Panc1 (cell line): ENCODE data around the gene IFFO2. TPM values are rescaled to one million over a fixed set of nuclear protein-coding genes. Genes with fewer than 3 reads are reported as not detected.

Experiments
- ATAC-seq: fragments of 200-7000 bp; cut with Tn5 transposase; 2 replicates; pipeline ENCODE4 v1.9.1; 2020; ENCODE audit warnings: mild to moderate bottlenecking, moderate library complexity
- BruUV-seq: library from RNA; stranded (reverse); fragments of 400-500 nt; replicated peaks from 2 replicates; lab custom pipeline; 2021; lab: Mats Ljungman, UMichigan
- CTCF ChIA-PET: fragments of 300-600 bp; sonication (Branson Sonifier 250); formaldehyde crosslinking; loops from one replicate; lab custom pipeline; 2022; ENCODE audit warnings: antibody characterized with exemption; lab: Charles Lee
- POLR2A ChIA-PET: fragments of 300-600 bp; sonication (Branson Sonifier 250); formaldehyde crosslinking; loops from one replicate; lab custom pipeline; 2022; ENCODE audit warnings: antibody characterized with exemption; lab: Charles Lee
- DNase-seq: peaks from one replicate; pipeline ENCODE4 v3.0.0-alpha.2; 2010; ENCODE audit warnings: low read depth, low spot score
- H3K27ac ChIP-seq: 2 replicates; pipeline ENCODE4 v1.5.1; 2011; ENCODE audit warnings: mild to moderate bottlenecking, low read length, inconsistent platforms
- H3K27me3 ChIP-seq: fragments of 200-500 bp; sonication (Bioruptor generic); 2 replicates; pipeline ENCODE4 v1.6.0; 2014; ENCODE audit warnings: low read length, inconsistent platforms; ENCODE audit not compliant: control insufficient read depth, insufficient read depth
- H3K36me3 ChIP-seq: fragments of 200-500 bp; sonication (Bioruptor generic); 2 replicates; pipeline ENCODE4 v1.5.1; 2014; ENCODE audit warnings: inconsistent platforms, mild to moderate bottlenecking, low read length, moderate library complexity; ENCODE audit not compliant: control insufficient read depth, insufficient read depth
- H3K4me1 ChIP-seq: 2 replicates; pipeline ENCODE4 v1.5.1; 2011; ENCODE audit warnings: inconsistent platforms, mild to moderate bottlenecking, low read length, moderate library complexity; ENCODE audit not compliant: control insufficient read depth, insufficient read depth
- H3K4me3 ChIP-seq, 2 experiments: 2 replicates each; pipeline ENCODE4 v1.5.1; 2011 to 2012; ENCODE audit warnings: low read depth in 2 of 2, low read length in 2 of 2, mild to moderate bottlenecking in 2 of 2, inconsistent platforms in 1 of 2, moderate library complexity in 1 of 2
- H3K9me3 ChIP-seq: fragments of 200-500 bp; sonication (Bioruptor generic); 2 replicates; pipeline ENCODE4 v1.5.1; 2014; ENCODE audit warnings: low read depth, mild to moderate bottlenecking, inconsistent platforms, low read length, moderate library complexity; ENCODE audit not compliant: control insufficient read depth, insufficient read depth
- CTCF ChIP-seq: fragments of 450-650 bp; IDR thresholded peaks from 2 replicates; pipeline ENCODE4 v1.5.1; 2017; ENCODE audit warnings: mild to moderate bottlenecking
- POLR2AphosphoS5 ChIP-seq: IDR thresholded peaks from 2 replicates; pipeline ENCODE4 v1.6.1; 2012; ENCODE audit warnings: mild to moderate bottlenecking, low read depth, low read length, moderate library complexity
- SIN3A ChIP-seq: IDR thresholded peaks from 2 replicates; pipeline ENCODE4 v1.6.1; 2012; ENCODE audit warnings: low read depth, mild to moderate bottlenecking, low read length, moderate library complexity, borderline replicate concordance; ENCODE audit not compliant: insufficient read depth
- TCF7L2 ChIP-seq: IDR thresholded peaks from 2 replicates; pipeline ENCODE4 v1.6.1; 2011; ENCODE audit warnings: mild to moderate bottlenecking, low read depth, low read length, inconsistent platforms
- in situ Hi-C: cut with HindIII; loops from 2 replicates; pipeline ENCODE4 v1.10.0; 2016; ENCODE audit warnings: low sequenced_read_pairs, low pct_unique_long_range_greater_than_20kb
- intact Hi-C: fragments of 100-400 bp; cut with micrococcal nuclease; formaldehyde crosslinking; loops from one replicate; pipeline ENCODE4 v1.10.0; 2022; ENCODE audit not compliant: unreplicated experiment
- total RNA-seq: library from RNA; stranded (reverse); gene quantifications from one replicate; pipeline ENCODE4 v1.2.1, GENCODE V29; 2021; ENCODE audit not compliant: unreplicated experiment
- TF ChIP-seq, protein P1 (sequence below), 2 experiments: IDR thresholded peaks; 2 replicates each; pipeline ENCODE4 v1.6.1; 2011 to 2012; ENCODE audit warnings: low read depth in 2 of 2, control low read depth in 1 of 2, low read length in 1 of 2, mild to moderate bottlenecking in 1 of 2, moderate library complexity in 1 of 2; ENCODE audit not compliant: insufficient read depth in 1 of 2

Gene IFFO2
- total RNA-seq, 1 experiment from 2014 or later = 59.4 TPM

- H3K4me1 ChIP-seq = peaks cover 8% of the 10 kb centered on the region
- CTCF ChIA-PET = no interaction called here
- POLR2A ChIA-PET = no interaction called here
- no peaks in the 10 kb centered on the region for H3K27me3 ChIP-seq
- TF ChIP-seq CTCF = no peak
- TF ChIP-seq, protein P1, sequence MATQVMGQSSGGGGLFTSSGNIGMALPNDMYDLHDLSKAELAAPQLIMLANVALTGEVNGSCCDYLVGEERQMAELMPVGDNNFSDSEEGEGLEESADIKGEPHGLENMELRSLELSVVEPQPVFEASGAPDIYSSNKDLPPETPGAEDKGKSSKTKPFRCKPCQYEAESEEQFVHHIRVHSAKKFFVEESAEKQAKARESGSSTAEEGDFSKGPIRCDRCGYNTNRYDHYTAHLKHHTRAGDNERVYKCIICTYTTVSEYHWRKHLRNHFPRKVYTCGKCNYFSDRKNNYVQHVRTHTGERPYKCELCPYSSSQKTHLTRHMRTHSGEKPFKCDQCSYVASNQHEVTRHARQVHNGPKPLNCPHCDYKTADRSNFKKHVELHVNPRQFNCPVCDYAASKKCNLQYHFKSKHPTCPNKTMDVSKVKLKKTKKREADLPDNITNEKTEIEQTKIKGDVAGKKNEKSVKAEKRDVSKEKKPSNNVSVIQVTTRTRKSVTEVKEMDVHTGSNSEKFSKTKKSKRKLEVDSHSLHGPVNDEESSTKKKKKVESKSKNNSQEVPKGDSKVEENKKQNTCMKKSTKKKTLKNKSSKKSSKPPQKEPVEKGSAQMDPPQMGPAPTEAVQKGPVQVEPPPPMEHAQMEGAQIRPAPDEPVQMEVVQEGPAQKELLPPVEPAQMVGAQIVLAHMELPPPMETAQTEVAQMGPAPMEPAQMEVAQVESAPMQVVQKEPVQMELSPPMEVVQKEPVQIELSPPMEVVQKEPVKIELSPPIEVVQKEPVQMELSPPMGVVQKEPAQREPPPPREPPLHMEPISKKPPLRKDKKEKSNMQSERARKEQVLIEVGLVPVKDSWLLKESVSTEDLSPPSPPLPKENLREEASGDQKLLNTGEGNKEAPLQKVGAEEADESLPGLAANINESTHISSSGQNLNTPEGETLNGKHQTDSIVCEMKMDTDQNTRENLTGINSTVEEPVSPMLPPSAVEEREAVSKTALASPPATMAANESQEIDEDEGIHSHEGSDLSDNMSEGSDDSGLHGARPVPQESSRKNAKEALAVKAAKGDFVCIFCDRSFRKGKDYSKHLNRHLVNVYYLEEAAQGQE (IDR thresholded peaks at IDR 0.05; ENCODE audit: insufficient read depth in 1 of 2, low read depth in 2 of 2, low read length in 1 of 2) = no peak
- TF ChIP-seq SIN3A = no peak
- no peak for TF ChIP-seq TCF7L2
- no peak for TF ChIP-seq POLR2AphosphoS5
- intact Hi-C loops = no loop called here
- no TSS peak for BruUV-seq
- in situ Hi-C loops = no loop called here
- no peak for DNase-seq
- H3K4me3 ChIP-seq = no peak overlapping the region
- ATAC-seq = no peak
- no peaks in the 10 kb centered on the region for H3K36me3 ChIP-seq
- H3K27ac ChIP-seq = no peak overlapping the region
- H3K9me3 ChIP-seq = no peaks in the 10 kb centered on the region
Observed at GRCh38 chr1:18962121-18962721, 5.7 kb upstream of the IFFO2 start.

DNA sequence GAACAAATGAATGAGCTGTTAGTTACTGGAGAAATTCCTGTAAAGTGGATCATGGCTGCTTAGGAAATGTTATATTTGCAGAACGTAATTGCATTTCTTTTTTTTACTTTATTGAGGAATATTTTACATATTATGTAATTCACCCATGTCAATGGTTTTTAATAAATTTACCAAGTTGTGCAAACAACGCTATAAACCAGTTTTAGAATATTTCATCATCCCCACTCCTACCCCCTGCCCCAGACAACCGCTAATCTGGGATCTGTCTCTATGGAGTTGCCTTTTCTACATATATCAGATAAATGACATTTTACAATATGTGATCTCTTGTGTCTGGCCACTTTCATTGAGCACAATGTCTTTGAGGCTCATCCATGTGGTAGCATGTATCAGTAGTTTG lies 4.3 kb upstream of the IFFO2 start:
- Histone ChIP-seq H3K36me3 (no peaks in the 10 kb centered on the region), H3K27me3 (no peaks in the 10 kb centered on the region), H3K4me1 (peaks cover 8% of the 10 kb centered on the region), H3K9me3 (no peaks in the 10 kb centered on the region), H3K27ac (no peak overlapping the region), H3K4me3 (no peak overlapping the region)
- no peak for DNase-seq
- in situ Hi-C loops (no loop called here), intact Hi-C loops (no loop called here)
- ChIA-PET POLR2A (no interaction called here), CTCF (no interaction called here)
- no peak for ATAC-seq
- no TSS peak for BruUV-seq
- no peak for TF ChIP-seq TCF7L2
- no peak for TF ChIP-seq POLR2AphosphoS5
- TF ChIP-seq, protein P1 (IDR thresholded peaks at IDR 0.05; ENCODE audit: insufficient read depth in 1 of 2, low read depth in 2 of 2, low read length in 1 of 2) = no peak
- no peak for TF ChIP-seq SIN3A
- TF ChIP-seq CTCF = no peak
